HAP-1 (cell line): ENCODE results near the gene HMGB3.
"Not testable (repeated sequence)": the region's sequence is repeated elsewhere in the genome, so short reads cannot be mapped to it uniquely, and the experiment has no call there.

Experiments used
- DNase-seq, 2 experiments: peaks; one replicate each; pipeline ENCODE4 v3.0.0-alpha.2; 2016 to 2020; ENCODE audit warnings: low spot score in 2 of 2
- H3K27me3 ChIP-seq: fragments of 250-450 bp; sonication (Bioruptor Pico); 2 replicates; pipeline ENCODE4 v1.5.1; 2020; ENCODE audit warnings: low read depth, mild to moderate bottlenecking, moderate library complexity
- H3K36me3 ChIP-seq: fragments of 250-450 bp; sonication (Bioruptor Pico); replicated peaks from 2 replicates; pipeline ENCODE4 v1.5.1; 2020; ENCODE audit warnings: mild to moderate bottlenecking
- H3K4me1 ChIP-seq: fragments of 250-450 bp; sonication (Bioruptor Pico); 2 replicates; pipeline ENCODE4 v1.5.1; 2020; ENCODE audit warnings: mild to moderate bottlenecking
- H3K4me3 ChIP-seq: fragments of 250-450 bp; sonication (Bioruptor Pico); 2 replicates; pipeline ENCODE4 v1.5.1; 2020; ENCODE audit warnings: mild to moderate bottlenecking, moderate library complexity
- H3K9me3 ChIP-seq: fragments of 250-450 bp; sonication (Bioruptor Pico); 2 replicates; pipeline ENCODE4 v1.5.1; 2020; ENCODE audit warnings: mild to moderate bottlenecking, moderate library complexity
- in situ Hi-C: fragments of 300-500 bp; cut with MboI; formaldehyde crosslinking; loops from 3 replicates; pipeline ENCODE4 v1.14.3; 2020; ENCODE audit warnings: low sequenced_read_pairs, inconsistent platforms, mixed read lengths

HMGB3 gene

DNA sequence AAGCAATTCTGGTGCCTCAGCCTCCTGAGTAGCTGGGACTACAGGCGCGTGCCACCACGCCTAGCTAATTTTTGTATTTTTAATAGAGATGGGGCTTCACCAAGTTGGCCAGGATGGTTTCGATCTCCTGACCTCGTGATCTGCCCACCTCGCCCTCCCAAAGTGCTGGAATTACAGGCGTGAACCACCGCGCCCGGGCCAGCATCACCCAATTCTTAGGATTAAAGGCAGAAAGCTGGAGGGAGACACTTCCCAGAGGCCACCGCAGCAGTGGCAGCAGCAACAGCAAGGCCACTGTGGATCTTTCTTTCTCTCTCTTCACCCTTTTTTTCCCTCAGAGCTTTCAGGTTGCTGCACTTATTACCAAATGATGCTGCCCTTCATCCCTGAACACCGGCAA lies 18.7 kb upstream of the HMGB3 start:
- H3K4me1 ChIP-seq, in situ Hi-C loops: not testable (repeated sequence)

DNA sequence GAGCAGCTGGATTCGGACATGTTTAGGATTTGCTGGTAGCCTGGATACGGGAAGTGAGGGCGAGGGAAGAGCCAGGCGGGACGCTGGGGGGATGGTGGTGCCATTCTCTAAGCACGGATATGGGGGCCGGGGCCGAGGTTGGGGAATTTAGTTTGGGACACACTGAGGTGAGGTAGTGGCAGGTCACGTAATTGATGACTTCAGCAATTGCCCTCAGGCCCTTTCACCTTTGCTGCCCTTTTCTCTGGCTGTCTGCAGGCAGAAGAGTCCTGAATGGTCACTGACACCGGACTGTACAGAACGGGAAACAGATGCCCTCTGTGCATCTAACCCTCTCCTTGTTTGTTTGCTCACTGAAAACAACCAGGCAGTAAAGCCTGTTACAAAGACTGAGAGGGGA lies 16.9 kb upstream of the HMGB3 start:
- Histone ChIP-seq H3K9me3 (no peaks in the 10 kb centered on the region), H3K36me3 (no peaks in the 10 kb centered on the region), H3K4me3 (no peak overlapping the region), H3K4me1 (no peaks in the 10 kb centered on the region), H3K27me3 (no peaks in the 10 kb centered on the region)
- DNase-seq = no peak
- in situ Hi-C loops = no loop called here

More for the DNA sequence above, 18.7 kb upstream of the HMGB3 start:
- not testable (repeated sequence) for H3K36me3 ChIP-seq, H3K9me3 ChIP-seq, H3K27me3 ChIP-seq, DNase-seq, H3K4me3 ChIP-seq

DNA sequence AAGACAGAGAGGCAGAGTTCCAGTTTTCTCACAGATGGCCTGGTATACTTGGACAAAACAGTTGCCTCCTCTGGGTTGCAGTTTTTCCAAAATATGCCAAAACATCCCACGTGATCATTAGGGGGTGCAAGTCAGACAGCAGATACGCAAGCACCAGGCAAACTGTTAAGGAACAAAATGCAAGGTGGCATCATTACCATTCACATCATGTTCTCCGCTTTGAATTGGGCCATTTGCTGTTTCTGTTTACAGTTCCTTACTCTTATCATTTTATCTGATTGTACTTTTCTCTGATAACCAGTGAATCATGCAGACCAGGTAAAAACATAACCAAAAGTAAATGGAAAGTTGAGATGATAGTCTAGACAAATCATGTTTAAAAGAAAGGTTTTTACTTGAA lies 16.4 kb upstream of the HMGB3 start:
- H3K36me3 ChIP-seq = no peaks in the 10 kb centered on the region
- no peaks in the 10 kb centered on the region for H3K27me3 ChIP-seq
- H3K4me3 ChIP-seq = no peak overlapping the region
- in situ Hi-C loops = no loop called here
- no peaks in the 10 kb centered on the region for H3K4me1 ChIP-seq
- no peak for DNase-seq
- H3K9me3 ChIP-seq = no peaks in the 10 kb centered on the region

DNA sequence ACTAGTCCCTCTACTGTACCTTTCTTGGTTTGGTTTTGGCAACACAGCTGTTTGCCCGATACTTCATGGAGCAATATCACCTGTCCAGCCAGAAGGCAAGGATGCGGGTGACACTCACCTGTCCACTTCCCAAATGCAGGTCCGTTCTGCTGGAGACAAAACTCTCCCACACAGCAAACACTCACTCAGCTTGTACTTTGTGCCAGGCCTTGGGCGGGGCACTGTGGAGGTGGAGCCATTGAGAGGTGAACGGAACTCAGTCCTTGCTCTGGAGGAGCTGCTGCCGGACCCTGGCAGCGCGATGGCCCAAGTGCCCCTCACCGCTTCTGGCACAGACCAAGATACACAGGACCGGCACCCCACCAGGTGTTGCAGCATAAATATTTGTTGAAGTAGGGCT lies 15.3 kb upstream of the HMGB3 start:
- H3K27me3 ChIP-seq = no peaks in the 10 kb centered on the region
- no peak overlapping the region for H3K4me3 ChIP-seq
- in situ Hi-C loops = no loop called here
- DNase-seq = no peak
- no peaks in the 10 kb centered on the region for H3K4me1 ChIP-seq
- no peaks in the 10 kb centered on the region for H3K36me3 ChIP-seq
- H3K9me3 ChIP-seq = no peaks in the 10 kb centered on the region

DNA sequence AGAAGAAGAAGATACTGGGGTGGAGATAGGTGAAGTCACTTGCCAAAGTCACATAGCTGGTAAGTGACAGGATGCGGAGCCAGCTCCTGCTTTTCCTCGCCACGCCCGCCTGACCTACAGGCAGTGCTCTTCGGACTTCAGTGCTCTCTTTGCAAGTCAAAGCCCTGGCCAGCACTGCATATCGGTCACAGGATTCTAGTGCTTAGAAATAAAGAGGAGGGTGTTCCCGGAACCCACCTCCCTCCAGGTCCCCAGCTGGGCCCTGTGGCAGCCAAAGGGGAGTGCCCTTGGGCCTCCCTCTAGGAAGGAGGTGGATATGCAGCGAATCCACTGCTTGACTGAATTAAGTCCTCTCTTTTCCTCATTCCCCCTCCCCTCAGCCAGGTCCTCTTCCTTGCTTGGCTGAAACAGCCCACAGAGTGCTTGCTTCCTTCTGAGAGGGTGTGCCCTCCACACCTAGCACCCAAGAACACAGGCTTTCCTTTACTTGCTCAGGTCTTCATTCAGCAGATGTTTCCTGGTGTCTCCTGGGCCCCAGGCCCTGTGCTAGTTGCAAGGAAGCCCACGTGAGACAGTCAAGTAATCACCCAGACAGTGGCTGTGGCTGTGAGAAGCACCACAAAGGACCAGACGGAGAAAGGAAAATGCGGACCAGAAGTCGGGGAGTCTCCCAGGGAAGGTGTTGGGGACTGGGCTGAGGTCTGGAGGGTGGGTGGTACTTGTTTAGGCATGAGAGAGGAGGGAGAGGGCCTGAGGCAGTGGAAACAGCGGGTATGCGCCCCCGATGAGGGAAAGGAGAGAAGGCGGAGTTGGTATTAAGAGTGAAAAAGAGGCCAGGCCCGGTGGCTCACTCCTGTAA lies 14.0 kb upstream of the HMGB3 start:
- no peaks in the 10 kb centered on the region for H3K27me3 ChIP-seq
- H3K9me3 ChIP-seq = no peaks in the 10 kb centered on the region
- DNase-seq = no peak
- H3K4me3 ChIP-seq = no peak overlapping the region
- no peaks in the 10 kb centered on the region for H3K4me1 ChIP-seq
- in situ Hi-C loops = no loop called here
- H3K36me3 ChIP-seq = no peaks in the 10 kb centered on the region

DNA sequence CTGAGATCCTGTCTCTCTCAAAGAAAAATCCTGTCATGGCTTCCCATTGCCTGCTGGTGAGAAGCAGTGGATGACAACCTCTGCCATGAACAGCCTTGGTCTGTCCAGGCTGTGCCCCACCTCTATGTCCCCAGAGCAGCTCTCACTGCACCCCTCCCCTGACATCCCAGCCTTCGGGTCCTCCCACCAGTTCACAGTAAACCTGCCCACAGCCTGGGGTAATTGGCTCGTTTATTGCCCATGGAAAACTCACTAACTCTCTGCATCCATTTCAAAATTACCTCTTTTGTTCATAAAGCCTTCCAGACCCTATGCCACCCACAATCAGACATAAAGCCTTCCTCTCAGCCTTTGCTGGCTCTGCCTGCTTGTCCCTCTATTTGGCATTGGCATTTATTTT lies 10.7 kb upstream of the HMGB3 start:
- no peaks in the 10 kb centered on the region for H3K9me3 ChIP-seq
- in situ Hi-C loops = no loop called here
- H3K36me3 ChIP-seq = no peaks in the 10 kb centered on the region
- no peaks in the 10 kb centered on the region for H3K27me3 ChIP-seq
- H3K4me1 ChIP-seq = no peaks in the 10 kb centered on the region
- no peak for DNase-seq
- H3K4me3 ChIP-seq = no peak overlapping the region

DNA sequence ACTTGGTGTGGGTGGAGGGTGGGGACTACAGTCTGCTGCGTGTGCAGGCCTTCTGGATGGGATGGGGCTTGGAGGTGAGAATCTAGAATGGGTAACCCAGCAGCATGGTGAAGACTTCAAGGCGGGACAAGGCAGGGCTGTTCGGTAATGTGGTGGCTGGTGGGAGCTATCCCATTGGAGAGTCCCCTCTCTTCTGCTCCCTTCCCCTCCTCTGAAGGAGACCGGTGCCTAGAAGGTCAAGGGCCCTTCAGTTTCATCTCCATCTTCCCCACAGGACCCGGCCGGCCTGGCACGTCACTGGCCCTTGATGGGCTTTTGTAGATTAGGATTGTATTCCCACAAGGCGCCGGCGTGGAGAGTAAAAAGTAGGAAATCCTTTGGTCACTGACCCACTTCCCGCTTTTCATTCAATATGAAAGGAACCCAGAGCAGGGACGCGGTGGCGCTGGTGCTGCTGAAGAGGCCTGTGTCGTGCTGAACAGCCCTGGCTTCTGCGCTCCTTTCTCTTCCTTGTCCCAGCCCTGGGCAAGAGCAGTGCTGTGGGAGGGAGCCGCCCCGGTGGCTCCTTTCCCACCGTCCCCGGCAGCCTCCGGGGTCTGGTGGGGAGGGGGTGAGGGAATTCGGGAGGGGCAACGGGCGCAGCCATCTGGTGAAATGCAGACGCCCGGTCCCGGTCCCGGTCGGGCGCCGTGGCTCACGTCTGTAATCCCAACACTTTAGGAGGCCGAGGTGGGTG lies 7.3 kb upstream of the HMGB3 start:
- no peaks in the 10 kb centered on the region for H3K9me3 ChIP-seq
- H3K27me3 ChIP-seq = no peaks in the 10 kb centered on the region
- H3K4me1 ChIP-seq = no peaks in the 10 kb centered on the region
- no peaks in the 10 kb centered on the region for H3K36me3 ChIP-seq
- no peak overlapping the region for H3K4me3 ChIP-seq
- no peak for DNase-seq
- in situ Hi-C loops = no loop called here

DNA sequence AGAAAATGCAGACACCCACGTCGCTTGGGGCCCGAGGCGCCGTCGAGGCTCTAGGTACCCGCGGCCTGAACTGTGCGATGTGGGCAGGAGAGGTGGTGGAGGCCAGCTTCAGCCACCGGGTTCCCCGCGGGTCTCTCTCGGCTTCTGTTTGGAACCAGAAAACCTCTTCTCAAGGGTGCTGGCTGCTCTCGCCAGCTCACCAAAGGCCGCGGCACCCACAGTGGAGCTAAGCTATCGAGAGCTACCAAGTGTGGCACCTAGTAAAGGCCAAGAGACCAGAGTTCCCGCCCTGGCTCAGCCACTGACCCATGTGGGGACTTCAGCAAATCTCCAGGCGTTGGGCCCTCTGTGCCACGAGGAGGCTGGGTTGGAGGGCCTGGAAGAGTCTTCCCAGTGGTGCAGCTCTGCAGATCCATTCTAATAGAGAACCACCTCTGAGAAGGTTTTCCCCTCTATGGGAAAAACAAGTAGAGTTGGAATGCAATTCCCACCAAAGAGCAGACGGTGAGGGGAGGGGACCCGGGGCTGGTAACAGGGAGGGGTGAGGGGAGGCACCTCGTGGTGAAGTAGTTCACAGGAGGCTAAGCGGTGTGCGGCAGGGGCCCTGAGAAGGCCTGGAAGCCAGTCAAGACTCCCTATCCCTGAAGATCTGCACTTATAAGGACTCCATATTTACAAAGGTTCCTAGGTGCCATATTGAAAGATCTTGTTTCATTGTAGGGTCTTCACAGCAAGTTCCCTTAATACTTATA lies 5.5 kb upstream of the HMGB3 start:
- in situ Hi-C loops = no loop called here
- no peak for DNase-seq
- no peak overlapping the region for H3K4me3 ChIP-seq
- H3K27me3 ChIP-seq = no peaks in the 10 kb centered on the region
- H3K36me3 ChIP-seq = no peaks in the 10 kb centered on the region
- peaks cover 1% of the 10 kb centered on the region; the same call in 1 of the 2 replicates for H3K4me1 ChIP-seq
- H3K9me3 ChIP-seq = no peaks in the 10 kb centered on the region

DNA sequence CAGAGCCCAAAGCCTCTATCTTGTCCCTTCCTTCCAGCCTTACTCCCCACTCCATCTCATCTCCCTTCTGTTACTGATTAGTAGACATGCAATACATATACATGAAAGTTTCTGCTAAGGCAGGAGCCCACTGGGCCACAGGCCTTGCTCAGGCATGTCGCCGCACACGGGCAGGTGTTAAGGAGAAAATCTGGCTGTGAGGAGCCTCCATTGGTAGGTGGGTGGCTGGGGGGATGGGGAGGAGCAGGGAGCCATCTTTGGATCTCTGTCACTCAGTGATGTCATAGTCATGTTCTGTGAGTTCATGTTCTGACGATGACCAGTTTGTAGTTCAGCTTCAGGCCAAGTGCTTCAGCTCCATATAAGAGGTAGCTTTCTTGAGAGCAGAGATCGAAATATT lies 2.9 kb upstream of the HMGB3 start:
- in situ Hi-C loops = loop anchor here (5.0 kb wide), 1 partner anchor 78 kb away; no protein-coding TSS in a partner anchor
- no peak for DNase-seq
- no peaks in the 10 kb centered on the region for H3K36me3 ChIP-seq

DNA sequence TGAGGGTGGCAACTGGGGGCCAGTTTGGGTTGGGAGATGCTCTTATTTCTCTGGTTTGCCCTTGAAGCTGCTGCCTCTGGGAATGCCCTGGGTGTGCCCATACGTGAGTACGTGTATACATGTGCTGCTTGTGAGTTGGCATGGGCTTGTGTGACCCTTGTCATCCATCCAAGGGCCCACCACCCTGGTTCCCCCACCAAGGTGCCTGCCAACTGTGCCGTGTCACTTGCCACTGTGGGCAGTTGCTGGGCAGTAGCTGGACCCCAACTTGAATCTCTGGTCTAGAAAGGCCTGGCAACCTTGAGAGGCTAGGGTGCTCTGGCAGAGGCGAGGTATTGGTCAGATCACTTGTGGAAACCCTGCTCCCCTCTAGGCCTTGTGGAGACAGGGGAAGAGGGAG lies 2.4 kb upstream of the HMGB3 start:
- in situ Hi-C loops = loop anchor here (5.0 kb wide), 1 partner anchor 78 kb away; no protein-coding TSS in a partner anchor
- Histone ChIP-seq H3K4me1 (peaks cover 6% of the 10 kb centered on the region; the same call in 1 of the 2 replicates), H3K4me3 (no peak overlapping the region), H3K27me3 (no peaks in the 10 kb centered on the region), H3K9me3 (no peaks in the 10 kb centered on the region), H3K36me3 (peaks cover 3% of the 10 kb centered on the region)
- DNase-seq = no peak

More for the DNA sequence above, 2.9 kb upstream of the HMGB3 start:
- no peaks in the 10 kb centered on the region for H3K9me3 ChIP-seq
- H3K4me3 ChIP-seq = no peak overlapping the region
- H3K4me1 ChIP-seq = peaks cover 6% of the 10 kb centered on the region; the same call in 1 of the 2 replicates
- no peaks in the 10 kb centered on the region for H3K27me3 ChIP-seq

DNA sequence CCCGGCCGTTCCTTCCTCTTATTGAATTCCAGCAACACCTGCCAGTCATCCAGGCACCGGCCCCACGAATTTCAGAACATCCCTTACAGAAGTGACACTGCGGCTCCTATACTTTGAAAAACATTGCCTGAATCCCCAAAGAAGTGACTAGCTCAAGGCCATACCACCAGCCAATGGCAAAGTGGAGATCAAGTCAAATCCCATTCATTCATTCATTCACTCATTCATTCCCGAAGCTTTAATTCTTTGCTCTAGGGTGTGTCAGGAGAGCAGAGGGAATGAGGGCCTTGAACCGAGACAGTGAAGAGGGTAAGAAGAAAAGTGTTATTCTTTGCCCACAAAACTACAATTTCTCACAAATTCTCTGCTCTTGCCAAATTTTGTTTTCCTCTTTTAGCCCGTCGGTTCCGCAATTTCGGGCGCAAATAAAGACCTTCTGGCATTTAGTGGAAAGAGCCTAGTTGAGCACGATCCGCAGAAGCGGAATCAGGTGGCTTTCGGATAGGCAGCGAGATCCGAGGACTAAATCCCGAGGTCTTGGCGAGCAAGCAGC lies 824 bp upstream of the HMGB3 start:
- DNase-seq = no peak
- H3K4me1 ChIP-seq = peaks cover 6% of the 10 kb centered on the region; the same call in 1 of the 2 replicates
- no peaks in the 10 kb centered on the region for H3K27me3 ChIP-seq
- H3K9me3 ChIP-seq = no peaks in the 10 kb centered on the region
- H3K36me3 ChIP-seq = peaks cover 19% of the 10 kb centered on the region
- in situ Hi-C loops = loop anchor here (5.0 kb wide), 1 partner anchor 80 kb away; no protein-coding TSS in a partner anchor
- peak overlapping the region; percentile 55 for H3K4me3 ChIP-seq

DNA sequence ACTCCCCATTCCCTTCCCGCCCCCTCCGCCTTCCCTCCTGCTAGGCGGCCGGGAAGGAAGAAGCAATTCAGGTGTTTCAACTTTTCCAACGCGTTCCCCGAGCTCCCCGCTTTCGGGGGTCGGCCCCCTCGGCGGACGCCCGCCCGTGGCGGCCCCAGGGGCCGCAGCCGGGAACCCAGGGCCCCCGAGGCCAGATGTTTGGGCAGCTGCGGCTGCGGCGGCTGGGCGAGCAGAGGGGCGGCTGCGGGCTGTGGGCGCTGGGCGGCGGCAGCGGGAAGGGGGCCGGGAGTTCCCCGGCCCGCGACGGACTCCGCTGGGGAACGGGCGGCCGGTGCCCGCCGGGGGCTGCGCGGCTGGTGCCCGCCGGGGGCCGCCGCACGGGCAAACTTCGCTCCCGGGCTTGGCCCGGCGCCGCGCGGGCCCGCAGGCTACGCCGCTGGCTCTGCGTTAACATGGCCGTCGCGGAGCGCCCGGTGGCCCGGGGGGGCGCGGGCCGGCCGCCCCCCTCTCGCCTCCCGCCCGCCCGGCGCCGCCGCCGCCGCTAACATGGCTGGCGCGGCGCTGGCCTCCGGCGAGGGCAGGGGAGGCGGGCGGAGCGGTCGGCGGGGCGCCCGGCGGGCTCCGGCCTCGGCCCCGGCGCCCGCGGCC lies 510 bp downstream of the HMGB3 start:
- Histone ChIP-seq H3K36me3 (peaks cover 32% of the 10 kb centered on the region), H3K27me3 (no peaks in the 10 kb centered on the region), H3K4me3 (peak overlapping the region; percentile 55), H3K9me3 (no peaks in the 10 kb centered on the region), H3K4me1 (peaks cover 6% of the 10 kb centered on the region; the same call in 1 of the 2 replicates)
- no peak for DNase-seq
- in situ Hi-C loops = loop anchor here (5.0 kb wide), 1 partner anchor 81 kb away; no protein-coding TSS in a partner anchor
